Testis (tissue), 3 donors: ENCODE data around the gene AKNAD1. TPM values are rescaled to one million over a fixed set of nuclear protein-coding genes. Genes with fewer than 3 reads are reported as not detected.
"Not testable (repeated sequence)": the region's sequence is repeated elsewhere in the genome, so short reads cannot be mapped to it uniquely, and the experiment has no call there.

Source experiments
- DNase-seq: peaks from one replicate; pipeline ENCODE4 v3.0.0-alpha.2; 2019
- H3K27ac ChIP-seq, 2 donors: fragments of 200-600 bp; sonication (generic); one replicate each; pipeline ENCODE4 v1.5.1; 2019
- H3K27me3 ChIP-seq: fragments of 200-600 bp; sonication (generic); one replicate; pipeline ENCODE4 v1.5.1; 2019
- H3K36me3 ChIP-seq: fragments of 200-600 bp; sonication (generic); one replicate; pipeline ENCODE4 v1.5.1; 2017; ENCODE audit warnings: low read depth; ENCODE audit errors: missing control alignments
- H3K4me1 ChIP-seq: fragments of 200-600 bp; sonication (generic); one replicate; pipeline ENCODE4 v1.5.1; 2019
- H3K4me3 ChIP-seq, 2 donors: fragments of 200-600 bp; sonication (generic); one replicate each; pipeline ENCODE4 v1.5.1; 2017 to 2019
- H3K9me3 ChIP-seq: fragments of 200-600 bp; sonication (generic); one replicate; pipeline ENCODE4 v1.5.1; 2017
- CTCF ChIP-seq, 3 experiments: fragments of 450-650 bp in 2 of 3; fragments of 200-600 bp in 1 of 3; sonication (generic) in 1 of 3; IDR thresholded peaks; one replicate each; pipeline ENCODE4 v1.5.1; 2016 to 2019; ENCODE audit warnings: antibody characterized with exemption in 3 of 3, mild to moderate bottlenecking in 2 of 3, moderate library complexity in 1 of 3
- POLR2A ChIP-seq: fragments of 450-650 bp; IDR thresholded peaks from one replicate; pipeline ENCODE4 v1.6.1; 2017; ENCODE audit warnings: antibody characterized with exemption, mild to moderate bottlenecking, moderate library complexity
- WGBS, 2 donors: methylation state at CpG; one replicate each; pipeline ENCODE4 v1.1.5; 2018; 5-methylcytosine and 5-hydroxymethylcytosine counted together
- intact Hi-C: fragments of 100-400 bp; cut with DNase I; formaldehyde crosslinking; loops from one replicate; pipeline ENCODE4 v1.15.1; 2023; ENCODE audit warnings: low total_unique reads
- polyA plus RNA-seq: library from polyadenylated mRNA; stranded (reverse); fragments of 350-450 nt; fragmentation: Illumina TruSeq; extraction: RNeasy Lipid Tissue Mini Kit (QIAGEN cat#74804); gene quantifications from one replicate; pipeline ENCODE4 v1.2.3, GENCODE V29; 2014; ENCODE audit warnings: low read depth, low replicate concordance; ENCODE audit not compliant: insufficient read depth
- total RNA-seq, 2 donors: library from RNA; depleted of rRNA; stranded (reverse); fragments of >200 nt; gene quantifications; one replicate each; pipeline ENCODE4 v1.2.3, GENCODE V29; 2016

The AKNAD1 gene
- total and polyA plus RNA-seq, 3 donors from 2014 or later = 3.8 to 9.8 (median 8.1) TPM

GRCh38 chr1:108799001-108799400 is 57.9 kb downstream of the AKNAD1 start:
- no peaks in the 10 kb centered on the region for H3K4me1 ChIP-seq
- intact Hi-C loops = no loop called here
- H3K9me3 ChIP-seq = no peaks in the 10 kb centered on the region
- no peaks in the 10 kb centered on the region for H3K27me3 ChIP-seq
- H3K27ac ChIP-seq = no peak overlapping the region
- TF ChIP-seq CTCF (IDR thresholded peaks at IDR 0.05) (no peak), POLR2A (no peak)
- WGBS, 2 donors = 89 to 97% methylated on average over 1 of the region's 1 CpG
- DNase-seq = no peak
- H3K4me3 ChIP-seq = no peak overlapping the region
- H3K36me3 ChIP-seq = no peaks in the 10 kb centered on the region

- no peak overlapping the region for H3K27ac ChIP-seq
- no peak for DNase-seq
- H3K4me3 ChIP-seq = no peak overlapping the region
- H3K27me3 ChIP-seq = no peaks in the 10 kb centered on the region
- no peaks in the 10 kb centered on the region for H3K36me3 ChIP-seq
- intact Hi-C loops = no loop called here
- WGBS, 2 donors = 91 to 93% methylated on average over 2 of the region's 2 CpGs
- no peak for TF ChIP-seq CTCF (IDR thresholded peaks at IDR 0.05)
- TF ChIP-seq POLR2A = no peak
- no peaks in the 10 kb centered on the region for H3K9me3 ChIP-seq
- no peaks in the 10 kb centered on the region for H3K4me1 ChIP-seq
Observed at GRCh38 chr1:108792420-108792819, 64.5 kb downstream of the AKNAD1 start.

- Histone ChIP-seq H3K27ac (no peak overlapping the region), H3K9me3 (no peaks in the 10 kb centered on the region), H3K27me3 (no peaks in the 10 kb centered on the region), H3K4me3 (no peak overlapping the region), H3K4me1 (no peaks in the 10 kb centered on the region), H3K36me3 (no peaks in the 10 kb centered on the region)
- no peak for DNase-seq
- intact Hi-C loops = no loop called here
- TF ChIP-seq CTCF (IDR thresholded peaks at IDR 0.05) (no peak), POLR2A (no peak)
- 100% methylated on average over 1 of the region's 1 CpG for WGBS, 2 donors
Observed at GRCh38 chr1:108791790-108792189, 65.1 kb downstream of the AKNAD1 start.

- Histone ChIP-seq H3K27me3 (no peaks in the 10 kb centered on the region), H3K4me3 (no peak overlapping the region), H3K4me1 (no peaks in the 10 kb centered on the region), H3K9me3 (no peaks in the 10 kb centered on the region), H3K27ac (no peak overlapping the region), H3K36me3 (no peaks in the 10 kb centered on the region)
- DNase-seq = no peak
- intact Hi-C loops = no loop called here
- WGBS, 2 donors = 94 to 96% methylated on average over 2 of the region's 2 CpGs
- no peak for TF ChIP-seq CTCF (IDR thresholded peaks at IDR 0.05)
- no peak for TF ChIP-seq POLR2A
Observed at GRCh38 chr1:108785880-108786279, 71.0 kb downstream of the AKNAD1 start.

- Histone ChIP-seq H3K4me1 (no peaks in the 10 kb centered on the region), H3K36me3 (no peaks in the 10 kb centered on the region), H3K27ac (no peak overlapping the region), H3K9me3 (no peaks in the 10 kb centered on the region), H3K4me3 (no peak overlapping the region), H3K27me3 (no peaks in the 10 kb centered on the region)
- no peak for TF ChIP-seq CTCF (IDR thresholded peaks at IDR 0.05)
- no peak for TF ChIP-seq POLR2A
- 91 to 96% methylated on average over 5 to 6 of the region's 6 CpGs for WGBS, 2 donors
- intact Hi-C loops = no loop called here
- DNase-seq = no peak
Observed at GRCh38 chr1:108785264-108785663, 71.6 kb downstream of the AKNAD1 start.

- DNase-seq, H3K36me3 ChIP-seq, intact Hi-C loops, H3K9me3 ChIP-seq, H3K4me3 ChIP-seq, H3K4me1 ChIP-seq, H3K27me3 ChIP-seq, H3K27ac ChIP-seq: not testable (repeated sequence)
- WGBS, 2 donors = 97 to 100% methylated on average over 1 of the region's 1 CpG
Observed at GRCh38 chr1:108781575-108781944, 75.3 kb downstream of the AKNAD1 start.
